GM18526 (cell line): ENCODE data around the gene NUDT13.

Experiments
- POLR2A ChIP-seq: IDR thresholded peaks from 3 replicates; pipeline ENCODE4 v1.6.1; 2011; ENCODE audit not compliant: insufficient read length; ENCODE audit errors: extremely low read depth

The NUDT13 gene

DNA sequence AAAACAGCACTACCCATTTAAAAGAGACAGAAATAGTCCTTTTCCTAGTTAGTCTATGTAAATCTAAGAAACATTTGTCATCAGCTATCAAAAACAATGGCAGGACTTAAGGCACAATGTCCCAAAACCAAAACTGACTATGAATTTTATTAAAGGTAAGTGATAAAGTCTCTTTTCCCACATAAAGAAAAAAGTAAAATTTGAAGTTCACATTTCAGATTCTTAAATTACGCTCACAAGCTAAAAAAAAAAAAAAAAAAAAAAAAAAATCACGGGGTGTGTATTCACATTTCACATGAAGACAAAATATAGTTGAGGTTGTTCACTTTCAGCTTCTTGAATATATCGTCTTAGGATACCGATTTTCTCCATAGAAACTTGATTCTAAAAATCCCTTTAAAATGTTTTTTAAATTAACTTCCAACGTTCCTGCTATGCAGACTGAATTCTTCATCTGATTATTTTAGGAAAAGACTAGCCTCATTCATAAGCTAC, 15.2 kb upstream of the NUDT13 start:
- no peak for TF ChIP-seq POLR2A

DNA sequence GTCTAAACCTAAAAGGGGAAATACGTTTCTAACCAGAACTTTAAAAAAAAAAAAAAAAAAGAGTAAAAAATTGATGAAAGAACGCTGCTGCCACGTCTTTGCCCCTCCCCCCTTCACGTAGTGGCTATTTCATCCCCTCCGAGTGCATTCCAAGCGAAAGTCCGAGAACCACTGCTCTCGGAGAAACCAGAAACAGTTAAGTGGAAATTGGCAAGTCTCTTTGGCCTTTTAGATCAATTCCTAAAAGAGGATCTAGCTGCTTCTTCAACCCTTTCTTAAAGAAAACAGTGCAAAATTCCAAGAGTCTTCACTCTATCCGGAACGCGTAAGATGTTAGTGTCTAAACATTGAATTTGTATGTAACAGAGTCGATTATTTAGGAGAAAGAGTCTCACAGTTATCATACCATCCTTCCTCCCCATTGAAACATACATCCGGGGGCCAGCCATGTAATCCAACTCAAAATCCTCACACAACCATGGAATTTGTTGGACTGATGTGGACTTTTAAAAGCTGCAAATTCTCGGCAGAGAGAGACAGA, 14.7 kb upstream of the NUDT13 start:
- no peak for TF ChIP-seq POLR2A

DNA sequence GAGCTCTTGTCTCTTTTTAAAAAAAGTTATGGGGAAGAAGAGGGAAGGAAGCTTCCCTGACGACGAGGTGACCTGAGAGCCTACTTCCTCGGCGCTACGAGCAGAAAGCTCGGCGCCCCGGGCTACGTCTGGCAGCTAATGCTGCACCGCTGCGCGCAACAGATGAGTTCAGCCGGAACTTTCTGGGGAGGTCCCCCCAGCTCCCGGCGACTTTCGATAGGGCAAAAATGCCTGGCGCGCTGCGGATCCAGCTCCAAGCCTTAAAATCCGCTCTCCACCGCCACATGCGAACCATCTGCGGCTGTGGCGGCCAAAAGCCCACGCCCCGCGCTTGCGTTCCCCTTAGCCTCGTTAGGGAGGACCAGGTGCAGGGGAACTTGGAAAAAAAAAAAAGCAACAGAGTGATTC, 14.2 kb upstream of the NUDT13 start:
- TF ChIP-seq POLR2A, result peak; percentile 23

DNA sequence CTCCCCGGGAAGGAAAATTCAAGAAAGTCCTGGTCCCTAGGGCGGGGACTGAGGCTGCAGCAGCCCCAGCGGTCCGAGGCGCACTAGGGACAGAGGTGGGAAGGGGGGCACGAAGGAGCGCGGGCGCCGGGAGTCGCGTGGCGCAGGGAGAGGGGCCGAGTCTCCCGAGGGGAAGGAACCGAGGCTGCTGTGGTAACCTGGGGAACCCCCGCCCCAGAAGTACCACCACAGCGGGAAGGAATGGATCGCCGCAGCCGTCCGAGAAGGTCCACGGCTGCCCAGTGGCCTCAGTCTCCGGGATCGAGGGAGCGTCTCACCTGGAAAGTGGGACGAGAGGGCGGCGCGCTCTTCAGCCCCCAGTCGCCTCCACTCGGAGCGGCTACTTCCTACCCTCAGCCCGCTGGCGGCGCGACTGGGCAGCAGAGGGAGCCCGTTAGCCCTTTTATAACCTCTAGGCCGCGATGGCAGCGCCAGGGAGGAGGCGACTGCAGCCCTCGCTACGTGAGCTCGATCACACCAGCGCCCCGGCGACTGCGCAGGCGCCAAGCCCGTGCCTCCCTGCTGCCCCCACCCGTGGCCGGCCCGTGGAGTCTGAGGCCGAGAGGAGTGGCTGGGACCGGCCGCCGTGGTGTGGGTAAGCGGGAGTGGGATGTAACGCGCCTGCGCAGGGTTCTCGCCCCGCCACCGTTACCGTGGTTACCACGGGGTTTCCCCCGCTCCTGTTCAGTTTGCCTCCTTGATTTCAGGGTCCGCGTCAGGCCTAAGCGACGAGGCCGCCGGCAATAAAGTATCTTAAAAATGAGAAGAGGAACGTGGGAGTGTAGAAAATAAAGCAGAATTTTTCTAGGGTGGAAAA, 13.6 kb upstream of the NUDT13 start, which contains the start of gene P4HA1:
P4HA1 (minus strand) TSS at position 418 of the 856 bp plus-strand sequence. CDS start 21,983 bp downstream, outside the sequence.
- peak; percentile 98 for TF ChIP-seq POLR2A

DNA sequence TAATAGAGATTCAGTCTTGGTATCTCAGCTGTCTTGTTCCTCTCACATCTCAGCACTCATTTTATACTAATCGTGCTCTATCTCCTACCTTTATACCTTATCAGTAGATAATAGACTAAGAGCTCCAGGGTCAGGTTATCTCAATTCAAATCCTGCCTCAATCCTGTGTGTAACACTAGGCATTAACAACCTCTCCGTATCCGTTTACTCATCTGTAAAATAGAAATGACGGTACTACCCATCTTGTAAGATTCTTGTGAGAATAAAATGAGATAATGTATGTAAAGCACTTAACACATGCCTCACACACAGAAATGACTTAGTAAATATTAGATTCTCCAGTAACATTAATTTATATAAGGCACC, 13.0 kb upstream of the NUDT13 start:
- TF ChIP-seq POLR2A, result no peak

DNA sequence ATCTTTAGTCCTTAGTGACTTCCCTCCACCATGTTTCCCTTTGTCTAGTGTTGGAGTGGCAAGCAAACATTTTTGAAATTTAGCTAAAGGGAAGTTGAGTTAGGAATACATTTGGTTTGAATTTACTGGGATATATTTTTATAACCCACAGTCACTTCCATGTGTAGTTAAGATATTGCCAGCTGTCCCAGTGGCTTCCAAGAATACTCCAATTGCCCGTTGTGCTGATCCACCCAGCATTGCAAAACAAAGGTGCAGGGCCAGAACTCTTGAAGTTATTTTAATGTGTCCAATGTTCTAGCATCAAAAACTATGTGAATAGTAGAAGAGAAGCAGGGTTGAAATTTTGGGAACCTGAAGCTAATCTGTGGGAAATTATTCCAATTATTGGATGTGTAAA, 11.1 kb upstream of the NUDT13 start:
- TF ChIP-seq POLR2A, result no peak

DNA sequence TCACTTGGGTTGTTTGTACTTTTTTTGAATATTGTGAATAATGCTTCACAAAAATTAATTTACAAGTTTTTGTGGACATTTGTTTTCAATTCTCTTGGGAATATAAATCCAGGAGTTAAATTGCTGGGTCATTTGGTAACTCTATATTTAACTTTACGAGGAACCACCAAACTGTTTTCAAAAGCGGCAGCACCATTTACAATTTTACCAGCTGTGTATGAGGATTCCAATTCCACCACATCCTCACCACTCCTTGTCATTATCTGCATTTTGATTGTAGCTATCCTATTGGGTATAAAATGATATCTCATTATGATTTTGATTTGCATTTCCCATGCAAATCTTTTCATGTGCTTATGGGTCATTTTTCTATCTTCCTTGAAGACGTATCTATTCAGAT, 4.0 kb upstream of the NUDT13 start:
- no peak for TF ChIP-seq POLR2A

DNA sequence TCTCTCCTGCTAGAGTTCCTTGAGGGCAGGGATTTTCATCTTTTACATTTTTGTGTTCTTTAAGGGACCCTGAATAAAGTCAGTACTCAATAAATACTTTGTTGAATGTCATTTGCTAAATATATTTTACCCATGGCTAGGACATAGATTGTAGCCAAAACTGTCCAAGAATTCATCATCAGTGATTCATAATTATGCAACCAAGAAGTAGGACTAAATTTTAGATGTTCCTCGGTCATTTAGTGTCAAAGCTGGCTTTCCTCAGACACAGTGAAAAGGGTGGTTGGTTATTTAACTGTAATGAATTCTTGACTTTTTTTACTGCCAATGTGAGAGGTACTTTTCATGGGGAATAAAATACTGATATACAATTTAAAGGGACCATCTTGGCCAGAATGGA, 3.3 kb downstream of the NUDT13 start:
- no peak for TF ChIP-seq POLR2A

DNA sequence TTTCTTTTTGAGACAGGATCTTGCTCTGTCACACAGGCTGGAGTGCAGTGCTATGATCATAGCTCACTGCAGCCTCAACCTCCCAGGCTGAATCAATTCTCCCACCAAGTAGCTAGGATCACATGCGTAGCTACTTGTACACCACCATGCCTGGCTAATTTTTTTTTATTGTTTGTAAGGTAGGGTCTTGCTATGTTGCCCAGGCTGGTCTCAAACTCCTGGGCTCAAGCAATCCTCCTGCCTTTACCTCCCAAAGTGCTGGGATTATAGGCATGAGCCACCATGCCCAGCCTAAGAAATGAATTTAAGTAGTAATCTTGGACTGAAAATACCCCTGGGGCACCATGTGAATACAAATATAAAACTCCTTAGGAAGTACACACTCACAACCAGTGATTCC, 5.8 kb downstream of the NUDT13 start:
- no peak for TF ChIP-seq POLR2A

DNA sequence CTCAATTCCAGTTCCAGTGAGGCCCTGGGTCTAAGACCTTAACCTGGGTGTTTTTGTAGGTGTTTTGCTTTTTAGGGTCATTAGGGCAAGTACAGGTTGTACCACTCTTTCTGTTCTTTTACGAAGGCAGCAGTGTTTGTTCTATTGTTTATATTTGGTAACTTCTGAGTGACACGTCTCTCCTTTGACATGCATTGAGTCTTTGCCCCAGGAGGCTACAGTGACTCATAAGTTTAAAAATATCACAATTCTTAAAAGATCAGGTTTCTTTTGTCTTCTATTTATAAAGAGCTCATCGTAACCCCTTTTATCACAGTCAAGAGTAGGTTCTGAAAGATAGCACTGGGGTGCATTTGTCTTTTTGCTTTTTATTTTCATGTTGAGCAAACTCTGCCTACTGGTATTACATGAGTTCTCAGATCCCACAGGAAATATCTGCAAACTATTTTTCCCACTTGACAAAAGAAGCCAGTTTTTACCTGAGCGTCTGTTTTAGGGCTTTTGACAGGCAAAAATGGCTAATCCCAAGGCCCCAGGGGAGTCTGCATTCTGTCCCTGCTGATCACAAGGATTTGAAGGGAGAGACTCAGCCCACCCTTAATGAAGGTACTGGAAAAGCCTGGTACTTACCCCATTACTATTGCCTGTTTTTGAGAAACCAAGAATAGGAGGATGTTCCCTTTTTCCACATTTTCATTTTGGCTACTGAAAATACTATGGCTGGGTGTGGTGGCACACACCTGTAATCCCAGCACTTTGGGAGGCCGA, 7.9 kb downstream of the NUDT13 start:
- TF ChIP-seq POLR2A, result no peak

DNA sequence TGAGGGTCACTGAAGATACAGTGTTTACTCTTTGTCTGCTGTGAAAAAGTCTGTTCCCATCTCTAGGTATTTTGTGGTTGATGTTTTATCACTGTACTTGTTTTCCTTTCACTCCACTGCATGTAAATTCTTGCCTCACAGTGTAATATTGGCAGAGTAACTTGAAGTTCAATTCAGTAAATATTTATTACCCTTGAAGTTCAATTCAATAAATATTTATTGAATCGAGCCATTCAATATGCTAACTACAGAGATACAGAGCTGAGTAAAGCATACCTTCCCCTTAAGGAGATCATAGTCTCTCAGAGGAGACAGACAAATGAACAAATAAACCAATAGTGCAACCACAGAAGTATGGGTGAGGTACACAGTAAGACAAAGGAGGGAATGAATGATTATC, 9.2 kb downstream of the NUDT13 start:
- no peak for TF ChIP-seq POLR2A

DNA sequence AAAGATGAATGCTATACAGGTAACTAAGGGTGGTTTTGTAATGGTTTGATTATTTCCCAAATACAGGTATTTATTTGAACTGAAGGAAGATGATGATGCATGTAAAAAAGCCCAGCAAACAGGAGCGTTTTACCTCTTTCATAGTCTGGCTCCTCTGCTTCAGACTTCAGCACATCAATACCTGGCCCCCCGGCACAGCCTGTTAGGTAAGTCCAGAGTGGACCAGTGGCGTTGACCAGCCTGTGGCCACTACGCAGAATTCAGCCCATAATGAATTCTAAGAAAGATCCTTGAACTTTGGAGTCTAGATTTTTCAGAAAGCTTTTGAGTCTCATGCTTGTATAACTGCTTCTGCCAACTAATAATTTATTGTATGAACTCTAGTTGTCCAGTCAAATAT, 9.7 kb downstream of the NUDT13 start:
- TF ChIP-seq POLR2A, result no peak

DNA sequence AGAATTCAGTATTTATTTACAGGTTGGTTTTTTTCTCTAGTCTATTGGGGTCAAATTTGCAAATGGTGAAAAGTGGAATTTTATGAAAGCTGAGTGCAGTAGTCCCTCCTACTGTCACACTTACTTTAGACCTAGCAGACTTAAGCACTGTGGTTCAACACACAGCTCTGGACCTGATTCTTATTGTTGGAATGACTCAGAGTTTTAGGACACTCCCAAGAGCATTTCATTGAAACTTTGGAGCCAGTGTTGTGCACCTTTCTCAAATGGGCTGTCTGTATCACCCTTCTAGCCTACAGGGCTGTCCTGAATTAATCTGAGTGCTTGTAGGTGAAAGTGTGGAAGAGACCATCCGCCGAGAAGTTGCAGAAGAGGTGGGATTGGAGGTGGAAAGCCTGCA, 16.1 kb downstream of the NUDT13 start:
- no peak for TF ChIP-seq POLR2A

DNA sequence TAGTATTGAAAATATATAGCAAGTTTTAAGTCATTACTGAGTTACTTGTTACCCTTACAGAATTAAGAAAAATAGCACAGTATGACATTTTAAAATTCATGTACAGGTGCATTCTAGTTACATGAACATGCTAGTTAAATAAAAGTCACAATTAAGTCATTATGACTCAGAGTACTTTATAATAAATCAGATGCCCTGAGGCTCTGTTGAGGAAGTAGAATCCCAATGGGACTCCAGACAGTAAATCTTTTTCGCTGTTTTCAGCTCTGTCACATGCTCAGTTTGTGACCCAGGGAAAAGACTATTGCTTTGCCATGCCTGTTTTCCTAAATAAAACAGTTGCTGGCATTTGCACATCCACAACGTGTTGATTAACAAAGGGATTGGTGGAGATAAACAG, 21.0 kb downstream of the NUDT13 start:
- no peak for TF ChIP-seq POLR2A

DNA sequence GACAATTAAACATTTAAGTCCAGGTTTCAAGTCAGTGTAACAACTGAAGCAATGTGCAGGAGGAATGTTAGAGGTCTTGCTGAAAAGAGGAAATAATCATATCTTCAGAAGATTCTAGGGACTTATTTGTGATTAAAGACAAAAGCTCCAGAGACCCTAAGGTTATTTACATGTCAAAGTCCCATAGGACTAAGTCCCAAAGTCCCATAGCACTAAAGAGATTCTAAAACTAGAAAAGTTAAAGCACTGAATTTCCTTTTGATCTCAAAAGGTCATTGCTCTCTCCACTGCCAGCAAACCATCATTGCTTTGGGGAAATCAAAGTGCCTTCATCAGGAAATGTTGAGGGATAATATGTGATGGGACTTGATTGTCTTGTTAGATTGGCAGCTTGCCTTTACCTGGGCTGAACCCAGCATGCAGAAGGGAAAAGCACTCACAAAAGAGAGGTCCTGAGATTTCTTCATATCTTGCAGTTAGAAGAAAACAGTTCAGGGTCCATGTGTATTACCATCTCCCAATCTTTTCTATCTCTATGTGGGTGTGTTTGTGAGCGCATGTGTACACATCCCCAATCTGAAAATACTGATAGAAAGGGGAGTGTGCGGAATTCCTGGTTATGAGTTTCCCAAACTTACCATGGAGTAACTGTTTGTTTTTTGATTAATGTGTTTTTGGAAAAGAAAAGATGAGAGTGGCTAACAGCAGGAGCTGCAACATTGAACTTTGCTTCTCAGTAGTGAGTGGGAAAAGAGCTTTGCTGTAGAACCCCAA, 21.8 kb downstream of the NUDT13 start:
- no peak for TF ChIP-seq POLR2A
